ENCODE measurements around the gene TRPC5OS.

GRCh38 chrX:111880735-111881134 is 4.8 kb downstream of the TRPC5OS start:
- TF ChIP-seq CTCF (conservative IDR thresholded peaks at IDR 0.05; ENCODE audit: low read depth, low read length): no peak
- no peak for TF ChIP-seq EZH2phosphoT487 (IDR thresholded peaks at IDR 0.05; ENCODE audit: borderline replicate concordance, low read length)

Data from PC-3 (cell line).